ENCODE results near the gene CDH15. TPM values are rescaled to one million over a fixed set of nuclear protein-coding genes. Genes with fewer than 3 reads are reported as not detected.

Gene CDH15
- total RNA-seq, 1 experiment from 2014 or later = not detected

DNA sequence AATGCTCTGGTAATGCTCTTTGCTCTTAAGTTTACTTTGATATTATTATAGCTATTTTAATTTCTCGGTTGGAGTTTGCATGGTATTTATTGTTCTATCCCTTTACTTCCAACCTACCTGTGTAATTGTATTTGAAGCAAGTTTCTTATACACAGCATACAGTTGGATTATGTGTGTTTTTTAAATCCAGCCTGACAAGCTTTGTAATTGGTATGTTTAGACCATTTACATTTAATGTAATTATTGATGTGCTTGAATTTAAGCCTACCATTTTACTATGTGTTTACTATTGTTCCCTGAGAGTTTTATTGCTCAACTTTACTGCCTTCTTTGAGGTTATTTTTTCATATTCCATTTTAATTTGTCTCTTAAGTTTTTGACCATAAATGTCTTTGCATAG, 42.2 kb upstream of the CDH15 start:
- Mint-ChIP-seq H3K4me1 (ENCODE audit: low read depth, unreplicated experiment) (no peaks in the 10 kb centered on the region), H3K4me3 (ENCODE audit: low read depth, unreplicated experiment) (no peak overlapping the region), H3K9me3 (ENCODE audit: low read depth, unreplicated experiment) (no peaks in the 10 kb centered on the region), H3K27me3 (ENCODE audit: unreplicated experiment) (no peaks in the 10 kb centered on the region), H3K36me3 (ENCODE audit: insufficient read depth, unreplicated experiment) (no peaks in the 10 kb centered on the region), H3K27ac (ENCODE audit: unreplicated experiment) (no peak overlapping the region)
- intact Hi-C loops (cut with micrococcal nuclease; ENCODE audit: unreplicated experiment) = no loop called here
- CTCF ChIA-PET = no interaction called here
- BruUV-seq (replicated peaks) = no TSS peak
- TF ChIP-seq, protein P1, sequence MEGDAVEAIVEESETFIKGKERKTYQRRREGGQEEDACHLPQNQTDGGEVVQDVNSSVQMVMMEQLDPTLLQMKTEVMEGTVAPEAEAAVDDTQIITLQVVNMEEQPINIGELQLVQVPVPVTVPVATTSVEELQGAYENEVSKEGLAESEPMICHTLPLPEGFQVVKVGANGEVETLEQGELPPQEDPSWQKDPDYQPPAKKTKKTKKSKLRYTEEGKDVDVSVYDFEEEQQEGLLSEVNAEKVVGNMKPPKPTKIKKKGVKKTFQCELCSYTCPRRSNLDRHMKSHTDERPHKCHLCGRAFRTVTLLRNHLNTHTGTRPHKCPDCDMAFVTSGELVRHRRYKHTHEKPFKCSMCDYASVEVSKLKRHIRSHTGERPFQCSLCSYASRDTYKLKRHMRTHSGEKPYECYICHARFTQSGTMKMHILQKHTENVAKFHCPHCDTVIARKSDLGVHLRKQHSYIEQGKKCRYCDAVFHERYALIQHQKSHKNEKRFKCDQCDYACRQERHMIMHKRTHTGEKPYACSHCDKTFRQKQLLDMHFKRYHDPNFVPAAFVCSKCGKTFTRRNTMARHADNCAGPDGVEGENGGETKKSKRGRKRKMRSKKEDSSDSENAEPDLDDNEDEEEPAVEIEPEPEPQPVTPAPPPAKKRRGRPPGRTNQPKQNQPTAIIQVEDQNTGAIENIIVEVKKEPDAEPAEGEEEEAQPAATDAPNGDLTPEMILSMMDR (IDR thresholded peaks at IDR 0.05; ENCODE audit: unreplicated experiment) = no peak
- no peak for DNase-seq

DNA sequence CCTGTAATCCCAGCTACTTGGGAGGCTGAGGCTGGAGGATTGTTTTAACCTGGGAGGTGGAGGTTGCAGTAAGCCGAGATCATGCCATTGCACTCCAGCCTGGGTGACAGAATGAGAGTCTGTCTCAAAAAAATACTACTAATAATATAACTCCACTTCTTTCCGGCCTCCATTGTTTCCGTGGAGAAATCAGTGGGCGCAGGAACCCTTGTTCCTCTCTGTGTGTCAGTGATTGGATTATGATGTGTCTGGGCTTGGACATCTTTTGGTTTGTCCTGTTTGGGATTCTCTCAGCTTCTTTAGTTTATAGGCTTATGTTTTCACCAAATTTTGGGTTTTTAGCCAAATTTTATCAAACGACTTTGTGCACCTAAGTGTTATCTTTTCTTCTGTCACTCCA, 41.1 kb upstream of the CDH15 start:
- CTCF ChIA-PET = no interaction called here
- H3K27ac Mint-ChIP-seq (ENCODE audit: unreplicated experiment) = no peak overlapping the region
- H3K4me3 Mint-ChIP-seq (ENCODE audit: low read depth, unreplicated experiment) = no peak overlapping the region
- no peaks in the 10 kb centered on the region for H3K4me1 Mint-ChIP-seq (ENCODE audit: low read depth, unreplicated experiment)
- no TSS peak for BruUV-seq (replicated peaks)
- H3K9me3 Mint-ChIP-seq (ENCODE audit: low read depth, unreplicated experiment) = no peaks in the 10 kb centered on the region
- H3K27me3 Mint-ChIP-seq (ENCODE audit: unreplicated experiment) = no peaks in the 10 kb centered on the region
- TF ChIP-seq, protein P1 (IDR thresholded peaks at IDR 0.05; ENCODE audit: unreplicated experiment) = no peak
- peaks cover 5% of the 10 kb centered on the region for H3K36me3 Mint-ChIP-seq (ENCODE audit: insufficient read depth, unreplicated experiment)
- intact Hi-C loops (cut with micrococcal nuclease; ENCODE audit: unreplicated experiment) = no loop called here
- DNase-seq = no peak

DNA sequence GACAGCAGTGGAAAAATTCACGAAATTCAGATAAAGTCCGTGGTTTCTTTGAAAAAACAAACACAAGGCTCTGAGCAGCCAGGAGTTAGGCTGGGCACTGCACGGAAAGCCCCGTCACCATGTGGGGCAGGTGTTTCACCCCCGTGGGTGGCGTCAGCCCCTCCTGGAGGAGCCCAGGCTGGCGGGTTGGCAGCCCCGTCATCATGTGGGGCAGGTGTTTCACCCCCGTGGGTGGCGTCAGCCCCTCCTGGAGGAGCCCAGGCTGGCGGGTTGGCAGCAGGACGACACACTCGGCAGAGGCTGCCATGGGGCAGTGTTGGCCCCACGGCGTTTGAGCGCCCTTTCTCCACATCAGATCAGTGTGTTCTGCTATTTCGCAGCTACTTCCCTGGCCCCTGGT, 39.8 kb upstream of the CDH15 start:
- TF ChIP-seq, protein P1 (IDR thresholded peaks at IDR 0.05; ENCODE audit: unreplicated experiment) = no peak
- no peak overlapping the region for H3K27ac Mint-ChIP-seq (ENCODE audit: unreplicated experiment)
- no peaks in the 10 kb centered on the region for H3K4me1 Mint-ChIP-seq (ENCODE audit: low read depth, unreplicated experiment)
- H3K4me3 Mint-ChIP-seq (ENCODE audit: low read depth, unreplicated experiment) = no peak overlapping the region
- BruUV-seq (replicated peaks) = no TSS peak
- H3K9me3 Mint-ChIP-seq (ENCODE audit: low read depth, unreplicated experiment) = no peaks in the 10 kb centered on the region
- no peaks in the 10 kb centered on the region for H3K27me3 Mint-ChIP-seq (ENCODE audit: unreplicated experiment)
- no peak for DNase-seq
- CTCF ChIA-PET = interaction anchor here (0.5 kb wide), 1 partner anchor 23 kb away, joined by 3 read pairs; no protein-coding TSS in a partner anchor
- peaks cover 5% of the 10 kb centered on the region for H3K36me3 Mint-ChIP-seq (ENCODE audit: insufficient read depth, unreplicated experiment)
- intact Hi-C loops (cut with micrococcal nuclease; ENCODE audit: unreplicated experiment) = no loop called here

GRCh38 chr16:89132194-89133005, 39.1 kb upstream of the CDH15 start:
- no TSS peak for BruUV-seq (replicated peaks)
- no peak for DNase-seq
- TF ChIP-seq, protein P1 (IDR thresholded peaks at IDR 0.05; ENCODE audit: unreplicated experiment) = no peak
- H3K4me3 Mint-ChIP-seq (ENCODE audit: low read depth, unreplicated experiment) = no peak overlapping the region
- H3K36me3 Mint-ChIP-seq (ENCODE audit: insufficient read depth, unreplicated experiment) = peaks cover 5% of the 10 kb centered on the region
- no peak overlapping the region for H3K27ac Mint-ChIP-seq (ENCODE audit: unreplicated experiment)
- H3K9me3 Mint-ChIP-seq (ENCODE audit: low read depth, unreplicated experiment) = no peaks in the 10 kb centered on the region
- H3K27me3 Mint-ChIP-seq (ENCODE audit: unreplicated experiment) = no peaks in the 10 kb centered on the region
- intact Hi-C loops (cut with micrococcal nuclease; ENCODE audit: unreplicated experiment) = no loop called here
- H3K4me1 Mint-ChIP-seq (ENCODE audit: low read depth, unreplicated experiment) = no peaks in the 10 kb centered on the region
- CTCF ChIA-PET = interaction anchor here (0.5 kb wide), 1 partner anchor 23 kb away, joined by 3 read pairs; no protein-coding TSS in a partner anchor
